ENCODE data around the gene FAM120B.

The FAM120B gene

DNA sequence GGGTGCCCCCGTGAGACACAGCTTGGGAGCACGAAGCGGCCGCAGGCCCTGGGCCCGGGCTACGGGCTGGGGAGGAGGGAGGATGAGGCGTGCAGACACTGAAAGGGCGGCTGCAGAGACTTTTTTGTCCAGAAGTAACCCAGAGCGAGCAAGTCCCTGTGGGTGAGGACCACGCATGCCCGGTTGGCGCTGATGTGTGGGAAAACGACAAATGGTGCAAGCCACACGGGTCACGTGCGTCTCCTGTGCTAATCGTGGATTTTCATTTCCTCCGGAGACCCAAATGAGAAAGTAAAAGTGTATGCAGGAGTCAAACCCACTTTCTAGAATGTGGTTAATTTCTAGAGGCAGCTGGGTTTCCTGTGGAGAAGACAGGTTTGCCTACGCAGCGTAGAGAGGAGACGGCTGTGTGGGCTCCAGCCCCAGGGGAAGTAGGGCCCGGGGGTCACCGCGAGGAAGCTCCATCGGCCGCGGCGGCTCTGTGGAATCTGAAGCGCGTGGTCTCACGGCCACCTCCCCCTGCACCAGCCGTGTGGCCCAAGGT is 34.7 kb upstream of the FAM120B start:
- peak in 2 of 3 donors; percentile 37 to 57 for DNase-seq (ENCODE audit: low read depth in 3 of 3, low spot score in 1 of 3)

DNA sequence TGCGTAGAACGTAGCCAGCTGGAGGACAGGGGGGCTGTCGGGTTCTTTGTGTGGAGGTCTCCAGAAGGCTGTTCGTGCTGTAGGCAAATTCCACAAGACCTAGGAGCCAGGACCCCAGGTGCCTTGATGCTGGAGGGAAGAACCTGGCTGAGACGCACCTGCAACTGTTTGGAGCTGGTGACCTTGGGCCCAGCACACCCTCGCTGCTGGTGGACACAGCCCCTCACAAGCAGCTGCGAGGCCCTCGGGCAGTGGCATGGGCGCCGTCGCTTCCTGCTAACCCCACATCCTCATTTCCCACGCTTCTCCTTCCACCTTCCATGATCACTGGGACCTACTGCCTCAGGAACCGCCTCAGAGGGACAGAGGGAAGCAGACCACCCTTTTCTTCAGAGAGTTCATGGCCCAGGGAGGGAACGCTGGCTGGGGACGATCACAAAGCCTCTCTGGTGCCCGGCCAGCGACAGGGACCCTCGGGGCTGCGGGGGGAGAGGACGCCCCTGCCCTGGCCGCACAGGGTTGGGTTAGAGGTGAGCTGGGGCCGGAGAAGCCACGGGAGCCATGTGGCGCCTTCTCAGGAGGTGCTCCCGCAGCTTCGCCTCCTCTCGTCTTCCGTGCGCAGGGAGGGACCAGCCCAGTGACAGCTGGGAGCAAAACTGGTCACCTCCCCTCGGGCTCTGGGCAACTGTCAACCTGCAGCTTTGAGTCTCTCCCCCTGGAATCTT is 34.1 kb upstream of the FAM120B start:
- no peak for DNase-seq (ENCODE audit: low read depth in 3 of 3, low spot score in 1 of 3)

DNA sequence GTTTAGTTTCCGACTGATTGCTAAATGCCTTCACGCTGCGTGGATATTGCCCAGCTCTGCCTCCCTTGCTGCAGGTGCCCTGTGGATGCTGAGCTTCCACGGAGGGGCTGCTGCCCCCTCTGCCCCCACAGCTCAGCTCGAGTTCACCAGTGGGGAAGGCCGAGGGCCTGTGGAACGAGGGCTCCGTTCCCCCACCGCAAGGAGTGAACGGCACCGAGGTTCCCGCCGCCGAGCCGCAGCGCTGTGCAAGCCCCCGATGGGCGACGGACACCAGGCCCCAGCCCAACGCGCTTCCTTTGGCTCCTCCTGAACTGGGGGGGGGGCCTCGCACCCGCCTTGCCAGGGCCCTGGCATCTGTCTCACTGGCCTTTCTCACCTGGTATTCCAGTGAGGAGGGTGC is 33.4 kb upstream of the FAM120B start:
- DNase-seq (ENCODE audit: low read depth in 3 of 3, low spot score in 1 of 3) = no peak

DNA sequence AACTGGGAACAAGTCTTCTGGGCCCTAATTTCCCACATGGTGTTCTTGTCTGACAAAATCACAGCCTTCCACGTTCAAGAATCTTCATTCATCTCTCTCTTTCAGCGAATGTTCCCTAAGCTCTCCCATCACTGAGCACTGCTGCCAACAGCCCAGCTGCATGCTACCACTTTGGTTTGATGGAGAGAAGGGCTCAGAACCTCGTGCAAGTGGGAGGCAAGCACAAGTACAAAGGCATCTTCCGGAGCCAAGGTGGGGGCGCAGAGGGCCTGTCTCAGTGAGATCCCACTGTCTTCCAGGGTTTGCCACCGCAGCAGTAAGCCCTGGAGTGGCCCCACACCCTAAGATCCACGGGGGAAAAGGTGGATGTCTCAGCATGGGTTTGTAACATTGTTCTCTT is 32.9 kb upstream of the FAM120B start:
- no peak for DNase-seq (ENCODE audit: low read depth in 3 of 3, low spot score in 1 of 3)

GRCh38 chr6:170274713-170275560 is 31.6 kb upstream of the FAM120B start:
- DNase-seq (ENCODE audit: low read depth in 3 of 3, low spot score in 1 of 3) = no peak

DNA sequence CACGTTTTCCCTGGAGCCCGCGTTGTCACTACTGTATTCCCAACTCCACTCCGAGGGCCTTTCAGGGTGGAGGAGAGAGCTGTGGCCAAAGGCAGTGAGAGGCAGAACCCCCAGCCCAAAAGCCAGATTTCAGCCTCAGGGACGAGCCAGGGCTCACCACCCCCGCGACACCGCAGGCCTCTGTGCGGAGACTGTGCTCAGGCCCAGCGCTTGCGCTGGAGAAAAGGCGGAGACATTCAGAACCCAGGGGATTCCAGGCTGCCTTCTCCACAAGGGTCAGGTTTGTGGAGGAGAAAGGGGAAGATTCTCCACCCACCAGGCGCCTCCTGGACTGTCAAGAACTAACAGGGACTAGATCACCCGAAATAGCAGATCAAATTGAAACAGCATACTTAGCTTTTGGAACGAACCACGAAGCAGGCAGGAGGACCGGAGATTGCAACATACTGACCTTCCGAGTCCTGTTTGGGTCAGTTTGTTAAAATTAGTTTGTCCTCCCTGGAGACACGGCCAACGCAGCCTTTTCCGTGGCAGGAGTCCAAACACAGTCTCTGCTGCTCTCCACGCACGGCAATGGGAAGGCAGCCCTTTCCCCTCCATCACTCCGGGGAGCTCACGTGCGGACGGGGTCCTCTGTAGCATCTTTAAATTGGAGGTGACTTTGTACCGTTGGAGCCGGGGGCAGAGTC is 30.0 kb upstream of the FAM120B start:
- DNase-seq (ENCODE audit: low read depth in 3 of 3, low spot score in 1 of 3) = no peak

DNA sequence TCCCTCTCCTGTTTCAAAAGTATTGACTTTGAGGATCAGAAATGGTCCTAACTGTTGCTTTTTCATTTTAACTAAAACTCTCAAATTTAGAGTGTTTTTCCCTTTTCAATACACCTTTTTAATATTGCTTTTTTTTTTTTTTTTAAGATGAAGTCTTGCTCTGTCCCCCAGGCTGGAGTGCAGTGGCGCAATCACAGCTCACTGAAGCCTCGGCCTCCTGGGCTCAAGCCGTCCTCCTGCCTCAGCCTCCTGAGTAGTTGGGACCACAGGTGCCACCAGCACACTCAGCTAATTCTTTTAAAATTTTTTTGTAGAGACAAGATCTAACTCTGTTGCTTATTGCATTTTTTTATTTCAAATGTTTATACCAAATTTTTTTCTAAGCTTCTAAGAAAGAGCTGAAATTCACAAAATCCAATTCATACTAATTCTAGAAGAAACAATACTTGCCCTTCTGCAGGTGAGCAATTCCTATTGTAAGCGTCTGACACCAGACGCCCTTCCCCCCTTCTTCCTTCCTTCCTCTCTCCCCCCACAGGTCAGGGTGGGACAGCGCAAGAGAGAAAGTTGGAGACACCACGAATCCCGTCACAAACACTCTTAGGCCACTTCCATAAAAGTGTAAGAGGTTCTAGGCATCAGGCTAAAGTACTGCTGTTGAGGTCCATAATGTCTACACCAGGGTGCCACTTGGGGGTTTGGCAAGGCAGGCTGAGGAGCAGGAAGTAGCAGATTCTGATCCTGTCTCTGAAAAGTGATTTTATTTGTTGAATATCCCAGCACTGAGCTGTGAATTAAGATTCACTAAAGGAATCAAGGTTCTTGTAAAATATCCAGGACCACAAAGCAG is 28.4 kb upstream of the FAM120B start:
- no peak for DNase-seq (ENCODE audit: low read depth in 3 of 3, low spot score in 1 of 3)

GRCh38 chr6:170278743-170279094 is 27.8 kb upstream of the FAM120B start:
- no peak for DNase-seq (ENCODE audit: low read depth in 3 of 3, low spot score in 1 of 3)

DNA sequence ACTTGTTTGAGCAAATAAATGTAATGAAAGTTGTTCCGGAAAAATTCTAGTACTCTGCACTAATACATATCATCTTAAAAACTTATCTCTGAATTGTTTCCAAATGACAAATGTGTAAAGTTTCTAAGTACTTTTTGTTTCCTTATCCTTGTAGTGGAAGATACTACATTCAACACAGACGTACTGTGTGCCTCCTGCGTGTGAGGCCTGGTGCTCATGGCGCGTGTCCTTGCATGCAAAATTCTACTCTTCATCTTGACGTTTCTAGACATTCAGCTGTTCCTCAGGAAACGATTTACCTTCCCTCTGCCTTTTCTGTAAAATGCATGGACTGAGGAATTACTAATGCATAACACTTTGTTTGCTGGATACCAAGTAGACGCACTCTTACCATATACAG is 27.1 kb upstream of the FAM120B start:
- no peak for DNase-seq (ENCODE audit: low read depth in 3 of 3, low spot score in 1 of 3)

- peak in 1 of 3 donors; percentile 37 for DNase-seq (ENCODE audit: low read depth in 3 of 3, low spot score in 1 of 3)
Observed at GRCh38 chr6:170279977-170280688, 26.4 kb upstream of the FAM120B start.

- DNase-seq (ENCODE audit: low read depth in 3 of 3, low spot score in 1 of 3) = no peak
Observed at GRCh38 chr6:170280689-170281045, 25.9 kb upstream of the FAM120B start.

- DNase-seq (ENCODE audit: low read depth in 3 of 3, low spot score in 1 of 3) = no peak
Observed at GRCh38 chr6:170281331-170282292, 24.9 kb upstream of the FAM120B start.

DNA sequence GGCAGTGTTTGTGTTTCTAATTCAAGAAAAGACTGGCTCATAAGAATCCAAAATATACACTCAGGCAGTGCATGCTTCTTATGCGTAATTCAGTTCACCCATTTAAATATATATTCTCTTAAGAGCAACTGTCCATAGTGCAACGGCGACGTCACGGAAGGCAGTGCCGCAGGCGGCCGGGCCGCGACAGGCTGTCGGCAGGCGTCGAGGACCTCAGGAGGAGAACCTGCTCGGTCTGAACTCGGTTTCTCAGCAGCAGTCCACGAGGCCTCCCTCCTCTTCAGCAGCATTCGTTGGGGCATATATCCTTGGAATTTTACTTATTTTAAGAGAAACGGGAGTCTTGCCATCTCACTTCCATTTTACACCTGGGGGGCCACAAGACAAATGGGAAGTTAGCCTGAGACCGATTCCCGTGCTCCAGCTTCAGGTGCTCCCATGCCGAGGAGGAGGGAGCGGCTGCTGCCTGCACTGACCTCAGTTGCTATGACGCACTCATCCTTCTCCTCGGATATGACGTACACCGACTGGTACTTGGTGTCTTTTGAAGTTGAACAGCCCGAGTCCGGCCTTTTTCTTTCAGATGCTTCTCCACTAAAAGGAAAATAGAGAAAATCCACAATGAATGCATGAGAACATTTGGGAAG is 23.9 kb upstream of the FAM120B start:
- DNase-seq (ENCODE audit: low read depth in 3 of 3, low spot score in 1 of 3) = no peak

DNA sequence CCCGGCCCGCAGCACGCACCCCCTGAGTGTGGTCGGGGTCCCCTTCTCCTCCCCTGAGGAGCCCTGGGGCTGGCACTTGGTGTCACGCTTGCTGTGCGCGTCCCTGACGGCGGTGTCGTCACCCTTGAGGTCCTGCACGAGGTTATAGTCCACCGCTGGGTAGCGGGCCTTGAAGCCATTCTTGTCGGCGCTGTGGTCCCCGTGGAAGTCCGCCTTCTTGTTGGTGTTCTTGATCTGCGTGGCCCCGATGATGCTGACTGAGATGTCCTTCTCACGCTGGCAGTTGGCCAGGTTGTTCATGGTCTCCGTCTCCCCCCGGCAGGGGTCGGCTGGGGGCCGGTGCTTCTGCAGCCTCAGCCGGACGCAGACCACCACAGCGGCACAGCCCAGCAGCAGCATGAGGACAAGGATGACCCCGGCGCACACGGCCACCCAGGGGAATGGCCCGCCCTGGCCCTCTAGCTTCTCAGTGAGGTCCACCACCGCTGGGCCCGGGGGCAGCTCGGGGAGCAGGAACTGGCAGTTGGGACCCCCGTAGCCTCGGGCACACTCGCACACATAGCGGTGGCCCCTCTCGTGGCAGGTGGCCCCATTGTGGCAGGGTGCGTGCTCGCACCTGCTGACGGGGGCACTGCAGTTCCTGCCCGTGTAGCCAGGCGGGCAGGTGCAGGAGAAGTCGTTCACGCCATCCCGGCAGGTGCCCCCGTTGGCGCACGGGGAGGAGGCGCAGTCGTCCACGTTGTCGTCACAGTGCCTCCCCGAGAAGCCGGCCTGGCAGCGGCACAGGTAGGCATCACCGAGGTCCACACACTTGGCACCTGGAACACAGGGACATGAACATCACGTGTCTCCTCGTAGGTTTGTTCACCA is 23.1 kb upstream of the FAM120B start:
- DNase-seq (ENCODE audit: low read depth in 3 of 3, low spot score in 1 of 3) = no peak

GRCh38 chr6:170284126-170284773 is 22.3 kb upstream of the FAM120B start:
- DNase-seq (ENCODE audit: low read depth in 3 of 3, low spot score in 1 of 3) = no peak

DNA sequence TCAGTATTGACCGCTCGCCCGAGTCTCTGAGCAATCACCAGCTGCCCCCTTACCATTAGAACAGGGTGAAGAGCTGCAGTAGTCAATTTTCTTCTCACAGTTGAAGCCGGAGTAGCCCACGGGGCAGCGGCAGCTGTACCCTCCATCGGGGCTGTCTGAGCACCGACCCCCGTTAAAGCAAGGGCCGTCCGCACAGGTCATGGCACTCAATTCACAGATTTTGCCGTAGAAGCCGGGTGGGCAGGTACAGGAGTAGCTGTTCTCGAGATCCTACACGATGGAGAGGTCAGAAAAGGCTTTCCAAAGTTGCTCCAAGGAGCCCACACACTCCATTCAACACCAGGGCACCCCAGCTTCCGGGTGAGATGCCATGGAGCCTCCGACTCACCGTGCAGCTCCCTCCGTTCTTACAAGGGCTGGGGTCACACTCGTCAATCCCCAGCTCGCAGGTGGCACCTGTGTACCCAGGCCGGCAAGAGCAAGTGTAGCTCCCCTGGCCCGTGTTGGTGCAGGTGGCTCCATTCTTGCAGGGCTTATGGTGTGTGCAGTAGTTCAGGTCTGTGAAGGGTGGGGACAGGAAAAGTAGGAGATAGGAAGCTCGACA is 21.6 kb upstream of the FAM120B start:
- DNase-seq (ENCODE audit: low read depth in 3 of 3, low spot score in 1 of 3) = no peak

GRCh38 chr6:170285482-170285881 is 21.1 kb upstream of the FAM120B start:
- DNase-seq (ENCODE audit: low read depth in 3 of 3, low spot score in 1 of 3) = no peak

Data from stimulated activated CD4-positive, alpha-beta T cell treated with anti-CD3 and anti-CD28 coated beads, TNF-alpha, amount 100 ng/mL, for 1 hour (primary cell).